Stimulated activated CD8-positive, alpha-beta memory T cell treated with anti-CD3 and anti-CD28 coated beads, Interleukin-7, amount 100 ng/mL, for 48 hours (primary cell): ENCODE measurements around the gene INSYN1.
"Not testable (repeated sequence)": the region's sequence is repeated elsewhere in the genome, so short reads cannot be mapped to it uniquely, and the experiment has no call there.

Experiments used
- DNase-seq, 2 donors: peaks; one replicate each; pipeline ENCODE4 v3.0.0-alpha.2; 2020; ENCODE audit warnings: low read depth in 1 of 2; ENCODE audit errors: extremely low read depth in 1 of 2

The INSYN1 gene

GRCh38 chr15:73753250-73754130 lies at the start of gene INSYN1:
Gene INSYN1, minus strand, starts transcription at chr15:73753351. Its CDS starts 2,221 bp downstream, at chr15:73751130.
- no peak for DNase-seq

GRCh38 chr15:73802431-73803041 lies 49.4 kb upstream of the INSYN1 start:
- DNase-seq, result no peak

- no peak for DNase-seq
Observed at GRCh38 chr15:73800662-73801345, 47.7 kb upstream of the INSYN1 start.

- DNase-seq, result no peak
Observed at GRCh38 chr15:73799466-73799865, 46.3 kb upstream of the INSYN1 start.

GRCh38 chr15:73797366-73798158 lies 44.4 kb upstream of the INSYN1 start:
- DNase-seq, result no peak

- no peak for DNase-seq
Observed at GRCh38 chr15:73796331-73796831, 43.2 kb upstream of the INSYN1 start.

- DNase-seq, result no peak
Observed at GRCh38 chr15:73794443-73795133, 41.4 kb upstream of the INSYN1 start.

- DNase-seq, result not testable (repeated sequence)
Observed at GRCh38 chr15:73792899-73793541, 39.9 kb upstream of the INSYN1 start.

- DNase-seq, result no peak
Observed at GRCh38 chr15:73792415-73792814, 39.3 kb upstream of the INSYN1 start.

GRCh38 chr15:73789521-73790240 lies 36.5 kb upstream of the INSYN1 start:
- DNase-seq, result no peak

- DNase-seq, result no peak
Observed at GRCh38 chr15:73787621-73788020, 34.5 kb upstream of the INSYN1 start.

GRCh38 chr15:73786538-73786937 lies 33.4 kb upstream of the INSYN1 start:
- DNase-seq, result no peak

GRCh38 chr15:73785256-73786014 lies 32.3 kb upstream of the INSYN1 start:
- DNase-seq, result not testable (repeated sequence)

GRCh38 chr15:73784291-73784690 lies 31.1 kb upstream of the INSYN1 start:
- DNase-seq, result no peak

- no peak for DNase-seq
Observed at GRCh38 chr15:73782344-73782959, 29.3 kb upstream of the INSYN1 start.

GRCh38 chr15:73781038-73781925 lies 28.1 kb upstream of the INSYN1 start:
- DNase-seq, result no peak

GRCh38 chr15:73779974-73780373 lies 26.8 kb upstream of the INSYN1 start:
- DNase-seq, result no peak
